Measurements from ENCODE around the gene HOXC11. TPM values are rescaled to one million over a fixed set of nuclear protein-coding genes. Genes with fewer than 3 reads are reported as not detected.

The HOXC11 gene
- total and polyA plus RNA-seq, 2 of the 4 experiments (the other 2 are of a cell fraction) = not detected

DNA sequence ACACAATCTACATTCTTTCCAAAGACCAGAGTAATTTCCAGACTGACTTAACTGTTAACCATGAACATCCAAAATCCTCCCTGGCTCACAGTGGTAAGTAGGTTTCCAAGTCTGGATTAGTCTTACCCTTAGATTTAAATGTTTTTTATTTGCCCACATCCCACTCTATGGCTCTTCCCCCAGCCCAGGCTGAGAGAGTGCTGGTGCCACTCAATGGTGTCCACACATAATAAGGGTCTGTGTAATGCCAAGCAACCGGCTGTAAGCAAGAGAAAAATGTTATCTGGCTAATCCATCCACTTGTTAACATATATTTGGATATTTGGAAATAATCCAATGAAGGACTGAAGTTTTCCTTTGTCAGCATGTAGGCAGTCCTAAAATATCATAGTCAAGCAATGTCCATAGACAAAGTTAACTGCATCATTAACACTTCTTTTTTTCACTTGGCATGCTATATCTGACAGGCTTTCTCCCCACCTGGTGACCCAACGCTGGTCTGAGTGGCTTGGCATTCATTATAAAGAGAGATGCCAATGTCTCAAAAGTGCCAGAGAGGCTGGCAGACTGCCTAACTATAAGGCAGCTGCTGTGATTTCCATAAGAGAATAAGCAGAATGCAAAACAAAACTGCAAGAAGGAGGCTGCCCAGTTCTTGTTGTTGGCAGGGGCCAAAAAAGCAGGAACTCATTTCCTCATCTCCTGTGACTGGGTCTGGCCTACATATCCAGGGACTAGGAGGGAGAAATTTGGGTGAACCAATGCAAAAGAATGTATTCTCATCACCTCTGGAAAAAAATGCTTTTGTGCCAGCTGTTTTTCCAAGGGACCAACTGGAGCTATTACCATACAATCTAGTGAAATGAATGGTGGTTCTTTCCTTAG, 48.2 kb upstream of the HOXC11 start:
- peaks cover 6% of the 10 kb centered on the region; the same call in 1 of the 2 replicates for H3K9me3 ChIP-seq (ENCODE audit: control insufficient read depth, insufficient read depth, low read length)
- no peak overlapping the region for H3K4me3 ChIP-seq (ENCODE audit: insufficient read depth, low read depth, low read length)
- ChIA-PET CTCF (no interaction called here), POLR2A (ENCODE audit: unreplicated experiment) (no interaction called here)
- no peak overlapping the region for H3K14ac ChIP-seq (replicated peaks; ENCODE audit: low read depth, low read length)
- no peak overlapping the region for H4K8ac ChIP-seq (ENCODE audit: low read depth in 2 of 2, low read length in 2 of 2)
- H3K4ac ChIP-seq (ENCODE audit: low read depth, low read length) = no peak overlapping the region
- no peaks in the 10 kb centered on the region for H3K36me3 ChIP-seq (ENCODE audit: control insufficient read depth, insufficient read depth, low read length)
- H2AK5ac ChIP-seq (ENCODE audit: low read depth, low read length) = no peak overlapping the region
- ATAC-seq (ENCODE audit: low read depth) (no peak), DNase-seq (no peak)
- peaks cover 59% of the 10 kb centered on the region for H3K27me3 ChIP-seq (ENCODE audit: control insufficient read depth, insufficient read depth, low read length)
- no peak overlapping the region for H4K5ac ChIP-seq (ENCODE audit: low read depth, low read length)
- no CpG with 5 or more reads among the region's 2 CpGs for WGBS, 2 experiments (ENCODE audit: extremely low coverage in 2 of 2, insufficient read length in 1 of 2)
- H2BK120ac ChIP-seq (ENCODE audit: low read depth, low read length) = no peak overlapping the region
- no peaks in the 10 kb centered on the region for H4K20me1 ChIP-seq (ENCODE audit: insufficient read depth, low read length)
- H3K4me1 ChIP-seq (ENCODE audit: control insufficient read depth, insufficient read depth, low read length) = no peaks in the 10 kb centered on the region
- no peak overlapping the region for H2BK15ac ChIP-seq (ENCODE audit: low read depth, low read length)
- no peaks in the 10 kb centered on the region for H3K79me1 ChIP-seq (ENCODE audit: low read depth in 1 of 2, low read length in 2 of 2)
- no peak overlapping the region for H2BK5ac ChIP-seq (ENCODE audit: low read depth, low read length, poor library complexity, severe bottlenecking)
- H2AK9ac ChIP-seq (replicated peaks; ENCODE audit: low read depth, low read length, poor library complexity) = no peak overlapping the region
- dilution Hi-C loops (cut with HindIII; ENCODE audit: low sequenced_read_pairs, unreplicated experiment) (no loop called here), in situ Hi-C loops (cut with MboI; ENCODE audit: low sequenced_read_pairs) (no loop called here), intact Hi-C loops (cut with micrococcal nuclease) (no loop called here)
- no peak overlapping the region for H3K4me2 ChIP-seq (ENCODE audit: low read depth, low read length)
- BruUV-seq (replicated peaks) = no TSS peak
- no peak overlapping the region for H3K18ac ChIP-seq (ENCODE audit: low read depth, low read length)
- no peak overlapping the region for H2AFZ ChIP-seq (replicated peaks; ENCODE audit: low read length, poor library complexity)
- no peak overlapping the region for H4K91ac ChIP-seq (ENCODE audit: insufficient read depth, low read depth, low read length)
- no peak overlapping the region for H3K56ac ChIP-seq (ENCODE audit: extremely low read depth, insufficient read depth, low read length)
- H3K23ac ChIP-seq (ENCODE audit: low read depth, low read length) = no peak overlapping the region
- H3K9ac ChIP-seq (ENCODE audit: low read depth, low read length) = no peak overlapping the region
- H3K9me1 ChIP-seq (ENCODE audit: insufficient read depth, low read length) = no peaks in the 10 kb centered on the region
- no peak overlapping the region for H2BK20ac ChIP-seq (ENCODE audit: low read depth, low read length)
- H3K27ac ChIP-seq (ENCODE audit: insufficient read depth, low read length) = no peak overlapping the region
- TF ChIP-seq MXI1 (IDR thresholded peaks at IDR 0.05; ENCODE audit: borderline replicate concordance, low read depth, low read length) (no peak), RCOR1 (IDR thresholded peaks at IDR 0.05; ENCODE audit: insufficient replicate concordance, low read length) (no peak), MAFK (IDR thresholded peaks at IDR 0.05; ENCODE audit: low read depth, low read length) (no peak), RAD21 (IDR thresholded peaks at IDR 0.05; ENCODE audit: low read length) (no peak), BHLHE40 (IDR thresholded peaks at IDR 0.05; ENCODE audit: low read depth, low read length) (no peak), CHD1 (IDR thresholded peaks at IDR 0.05; ENCODE audit: low read depth, low read length) (no peak), FOS (IDR thresholded peaks at IDR 0.05; ENCODE audit: low read depth, low read length) (no peak), RFX5 (IDR thresholded peaks at IDR 0.05; ENCODE audit: low read depth, low read length) (no peak), NFE2L2 (IDR thresholded peaks at IDR 0.05; ENCODE audit: low read depth, low read length) (no peak), POLR2A (IDR thresholded peaks at IDR 0.05; ENCODE audit: low read depth, low read length) (no peak), CEBPB (IDR thresholded peaks at IDR 0.05; ENCODE audit: low read depth, low read length) (no peak), SMC3 (IDR thresholded peaks at IDR 0.05; ENCODE audit: low read depth, low read length) (no peak), MAZ (IDR thresholded peaks at IDR 0.05; ENCODE audit: borderline replicate concordance, low read depth, low read length) (no peak)
- TF ChIP-seq, protein P1, sequence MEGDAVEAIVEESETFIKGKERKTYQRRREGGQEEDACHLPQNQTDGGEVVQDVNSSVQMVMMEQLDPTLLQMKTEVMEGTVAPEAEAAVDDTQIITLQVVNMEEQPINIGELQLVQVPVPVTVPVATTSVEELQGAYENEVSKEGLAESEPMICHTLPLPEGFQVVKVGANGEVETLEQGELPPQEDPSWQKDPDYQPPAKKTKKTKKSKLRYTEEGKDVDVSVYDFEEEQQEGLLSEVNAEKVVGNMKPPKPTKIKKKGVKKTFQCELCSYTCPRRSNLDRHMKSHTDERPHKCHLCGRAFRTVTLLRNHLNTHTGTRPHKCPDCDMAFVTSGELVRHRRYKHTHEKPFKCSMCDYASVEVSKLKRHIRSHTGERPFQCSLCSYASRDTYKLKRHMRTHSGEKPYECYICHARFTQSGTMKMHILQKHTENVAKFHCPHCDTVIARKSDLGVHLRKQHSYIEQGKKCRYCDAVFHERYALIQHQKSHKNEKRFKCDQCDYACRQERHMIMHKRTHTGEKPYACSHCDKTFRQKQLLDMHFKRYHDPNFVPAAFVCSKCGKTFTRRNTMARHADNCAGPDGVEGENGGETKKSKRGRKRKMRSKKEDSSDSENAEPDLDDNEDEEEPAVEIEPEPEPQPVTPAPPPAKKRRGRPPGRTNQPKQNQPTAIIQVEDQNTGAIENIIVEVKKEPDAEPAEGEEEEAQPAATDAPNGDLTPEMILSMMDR (conservative IDR thresholded peaks at IDR 0.05; ENCODE audit: low read depth, low read length) = no peak
- TF ChIP-seq, protein P2, sequence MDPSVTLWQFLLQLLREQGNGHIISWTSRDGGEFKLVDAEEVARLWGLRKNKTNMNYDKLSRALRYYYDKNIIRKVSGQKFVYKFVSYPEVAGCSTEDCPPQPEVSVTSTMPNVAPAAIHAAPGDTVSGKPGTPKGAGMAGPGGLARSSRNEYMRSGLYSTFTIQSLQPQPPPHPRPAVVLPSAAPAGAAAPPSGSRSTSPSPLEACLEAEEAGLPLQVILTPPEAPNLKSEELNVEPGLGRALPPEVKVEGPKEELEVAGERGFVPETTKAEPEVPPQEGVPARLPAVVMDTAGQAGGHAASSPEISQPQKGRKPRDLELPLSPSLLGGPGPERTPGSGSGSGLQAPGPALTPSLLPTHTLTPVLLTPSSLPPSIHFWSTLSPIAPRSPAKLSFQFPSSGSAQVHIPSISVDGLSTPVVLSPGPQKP (IDR thresholded peaks at IDR 0.05; ENCODE audit: borderline replicate concordance, low read depth, low read length) = no peak
